Activated B cell treated with CpG ODN at 0.5 μM for 24 hours (primary cell): Measurements from ENCODE around the gene TMEM130. TPM values are rescaled to one million over a fixed set of nuclear protein-coding genes. Genes with fewer than 3 reads are reported as not detected.
A peak's percentile ranks its signal among the peaks of the same experiment; 100 is the strongest.

Experiments
- ATAC-seq: fragments of 200-7000 bp; cut with Tn5 transposase; one replicate; pipeline ENCODE4 v1.10.0; 2021; ENCODE audit warnings: low read depth, mild to moderate bottlenecking, moderate library complexity
- CTCF ChIA-PET: fragments of 350-600 bp; sonication (Branson Sonifier 250); formaldehyde crosslinking; loops from one replicate; lab custom pipeline; 2021; ENCODE audit warnings: antibody characterized with exemption; lab: Charles Lee
- POLR2A ChIA-PET: fragments of 350-600 bp; sonication (Branson Sonifier 250); formaldehyde crosslinking; loops from one replicate; lab custom pipeline; 2021; ENCODE audit warnings: antibody characterized with exemption; lab: Charles Lee
- DNase-seq: peaks from one replicate; pipeline ENCODE4 v3.0.0; 2022
- H3K27ac Mint-ChIP-seq: one replicate; pipeline ENCODE4 v1.8.0; 2020; ENCODE audit warnings: mixed read lengths
- H3K27me3 Mint-ChIP-seq: one replicate; pipeline ENCODE4 v1.8.0; 2021; ENCODE audit warnings: mixed read lengths
- H3K36me3 Mint-ChIP-seq: one replicate; pipeline ENCODE4 v1.8.0; 2021; ENCODE audit warnings: low read depth, mixed read lengths
- H3K4me1 Mint-ChIP-seq: one replicate; pipeline ENCODE4 v1.8.0; 2021; ENCODE audit warnings: mixed read lengths
- H3K4me3 Mint-ChIP-seq: one replicate; pipeline ENCODE4 v1.8.0; 2020; ENCODE audit warnings: mild to moderate bottlenecking, mixed read lengths
- H3K9me3 Mint-ChIP-seq: one replicate; pipeline ENCODE4 v1.8.0; 2020; ENCODE audit warnings: mixed read lengths
- CTCF ChIP-seq: fragments of 200-600 bp; IDR thresholded peaks from one replicate; pipeline ENCODE4 v1.8.0; 2022; ENCODE audit warnings: antibody characterized with exemption, mild to moderate bottlenecking
- intact Hi-C: fragments of 100-400 bp; cut with micrococcal nuclease; formaldehyde crosslinking; loops from one replicate; pipeline ENCODE4 v1.15.1; 2024
- total RNA-seq: library from RNA; stranded (reverse); gene quantifications from 2 replicates; pipeline ENCODE4 v1.2.3, GENCODE V29; 2022

The TMEM130 gene
- total RNA-seq, result 0.31 TPM in 1 of 2 replicates, not detected in the other

- peak within 1 kb of the TSS; percentile 63 for H3K27ac Mint-ChIP-seq
- DNase-seq (peak; percentile 37), ATAC-seq (peak; percentile 7)
- no peaks in the 10 kb centered on the region for H3K9me3 Mint-ChIP-seq
- POLR2A ChIA-PET, result interaction anchor here (0.6 to 1.5 kb wide), 5 partner anchors 10 to 747 kb away, joined by 3 to 27 read pairs (median 4); partner anchors contain the start of genes TRRAP and ZSCAN25
- CTCF ChIA-PET, result no interaction called here
- H3K4me1 Mint-ChIP-seq, result peaks cover 20% of the 10 kb centered on the region
- H3K36me3 Mint-ChIP-seq, result no peaks in the 10 kb centered on the region
- H3K4me3 Mint-ChIP-seq, result peak within 1 kb of the TSS; percentile 85
- intact Hi-C loops, result loop anchor here (1.0 to 10.0 kb wide), 7 partner anchors 10 to 765 kb away; partner anchors contain the start of genes BRI3, FAM200A, LMTK2 and ZNF655
- TF ChIP-seq CTCF, result no peak
- H3K27me3 Mint-ChIP-seq, result peaks cover 5% of the 10 kb centered on the region
These were observed at the start of gene TMEM130 for GRCh38 chr7:98869597-98870120. TSS of gene TMEM130 (minus strand) at chr7:98870014. CDS start at chr7:98869861, 153 bp downstream.

GRCh38 chr7:98917331-98917730, 47.5 kb upstream of the TMEM130 start:
- Mint-ChIP-seq H3K9me3 (no peaks in the 10 kb centered on the region), H3K27ac (no peak overlapping the region), H3K27me3 (no peaks in the 10 kb centered on the region), H3K4me3 (no peak overlapping the region), H3K4me1 (no peaks in the 10 kb centered on the region), H3K36me3 (peaks cover 82% of the 10 kb centered on the region)
- ATAC-seq, result no peak
- ChIA-PET POLR2A (no interaction called here), CTCF (no interaction called here)
- TF ChIP-seq CTCF, result no peak
- intact Hi-C loops, result no loop called here
- no peak for DNase-seq

- intact Hi-C loops, result loop anchor here (1.0 kb wide), 1 partner anchor 480 kb away; no protein-coding TSS in a partner anchor
- Mint-ChIP-seq H3K36me3 (peaks cover 84% of the 10 kb centered on the region), H3K4me3 (no peak overlapping the region), H3K4me1 (no peaks in the 10 kb centered on the region), H3K9me3 (no peaks in the 10 kb centered on the region), H3K27me3 (no peaks in the 10 kb centered on the region), H3K27ac (no peak overlapping the region)
- ATAC-seq (no peak), DNase-seq (no peak)
- no peak for TF ChIP-seq CTCF
- ChIA-PET POLR2A (no interaction called here), CTCF (no interaction called here)
These were observed 43.8 kb upstream of the TMEM130 start for GRCh38 chr7:98913612-98914011.

- Mint-ChIP-seq H3K27me3 (no peaks in the 10 kb centered on the region), H3K9me3 (no peaks in the 10 kb centered on the region), H3K27ac (no peak overlapping the region), H3K4me1 (no peaks in the 10 kb centered on the region), H3K36me3 (peaks cover 85% of the 10 kb centered on the region), H3K4me3 (no peak overlapping the region)
- ATAC-seq (no peak), DNase-seq (no peak)
- ChIA-PET CTCF (no interaction called here), POLR2A (no interaction called here)
- intact Hi-C loops, result loop anchor here (1.0 kb wide), 1 partner anchor 480 kb away; no protein-coding TSS in a partner anchor
- TF ChIP-seq CTCF, result no peak
These were observed 43.2 kb upstream of the TMEM130 start for GRCh38 chr7:98913026-98913425.

- H3K27me3 Mint-ChIP-seq, result no peaks in the 10 kb centered on the region
- CTCF ChIA-PET, result interaction anchor here (1.2 kb wide), 1 partner anchor 33 kb away, joined by 3 read pairs; the partner anchor contains the start of gene TRRAP
- H3K9me3 Mint-ChIP-seq, result no peaks in the 10 kb centered on the region
- POLR2A ChIA-PET, result no interaction called here
- H3K27ac Mint-ChIP-seq, result no peak overlapping the region
- H3K4me3 Mint-ChIP-seq, result no peak overlapping the region
- DNase-seq, result no peak
- no peaks in the 10 kb centered on the region for H3K4me1 Mint-ChIP-seq
- intact Hi-C loops, result no loop called here
- no peak for TF ChIP-seq CTCF
- no peak for ATAC-seq
- peaks cover 82% of the 10 kb centered on the region for H3K36me3 Mint-ChIP-seq
These were observed 42.1 kb upstream of the TMEM130 start for GRCh38 chr7:98911916-98912315.
